Measurements from ENCODE around the gene NCCRP1.
A peak's percentile ranks its signal among the peaks of the same experiment; 100 is the strongest.

Gene NCCRP1

DNA sequence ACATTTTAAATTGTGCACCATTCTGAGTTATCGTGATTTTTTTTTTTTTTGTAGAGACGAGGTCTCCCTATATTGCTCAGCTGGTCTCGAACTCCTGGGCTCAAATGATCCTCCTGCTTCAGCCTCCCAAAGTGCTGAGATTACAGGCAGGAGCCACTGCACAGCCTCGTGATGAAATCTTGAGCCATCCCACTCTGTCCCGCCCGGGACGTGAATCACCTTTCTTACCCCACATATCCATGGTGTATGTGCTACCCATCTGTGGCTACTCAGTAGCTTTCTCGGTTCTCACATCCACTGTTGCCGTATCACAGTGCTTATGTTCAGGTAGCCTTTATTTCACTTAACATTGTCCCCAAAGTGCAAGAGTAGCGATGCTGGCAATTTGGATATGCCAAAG, 44.7 kb upstream of the NCCRP1 start:
- no peak for DNase-seq
- no peaks in the 10 kb centered on the region for H3K9me3 ChIP-seq (ENCODE audit: severe bottlenecking)
- H3K27ac ChIP-seq = no peak overlapping the region
- H3K4me3 ChIP-seq (ENCODE audit: low read depth, low read length) = no peak overlapping the region
- H3K27me3 ChIP-seq (ENCODE audit: insufficient read depth, low read depth, severe bottlenecking) = no peaks in the 10 kb centered on the region
- H3K36me3 ChIP-seq = peaks cover 9% of the 10 kb centered on the region
- TF ChIP-seq, protein P1, sequence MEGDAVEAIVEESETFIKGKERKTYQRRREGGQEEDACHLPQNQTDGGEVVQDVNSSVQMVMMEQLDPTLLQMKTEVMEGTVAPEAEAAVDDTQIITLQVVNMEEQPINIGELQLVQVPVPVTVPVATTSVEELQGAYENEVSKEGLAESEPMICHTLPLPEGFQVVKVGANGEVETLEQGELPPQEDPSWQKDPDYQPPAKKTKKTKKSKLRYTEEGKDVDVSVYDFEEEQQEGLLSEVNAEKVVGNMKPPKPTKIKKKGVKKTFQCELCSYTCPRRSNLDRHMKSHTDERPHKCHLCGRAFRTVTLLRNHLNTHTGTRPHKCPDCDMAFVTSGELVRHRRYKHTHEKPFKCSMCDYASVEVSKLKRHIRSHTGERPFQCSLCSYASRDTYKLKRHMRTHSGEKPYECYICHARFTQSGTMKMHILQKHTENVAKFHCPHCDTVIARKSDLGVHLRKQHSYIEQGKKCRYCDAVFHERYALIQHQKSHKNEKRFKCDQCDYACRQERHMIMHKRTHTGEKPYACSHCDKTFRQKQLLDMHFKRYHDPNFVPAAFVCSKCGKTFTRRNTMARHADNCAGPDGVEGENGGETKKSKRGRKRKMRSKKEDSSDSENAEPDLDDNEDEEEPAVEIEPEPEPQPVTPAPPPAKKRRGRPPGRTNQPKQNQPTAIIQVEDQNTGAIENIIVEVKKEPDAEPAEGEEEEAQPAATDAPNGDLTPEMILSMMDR (IDR thresholded peaks at IDR 0.05; ENCODE audit: low read depth, low read length) = no peak

DNA sequence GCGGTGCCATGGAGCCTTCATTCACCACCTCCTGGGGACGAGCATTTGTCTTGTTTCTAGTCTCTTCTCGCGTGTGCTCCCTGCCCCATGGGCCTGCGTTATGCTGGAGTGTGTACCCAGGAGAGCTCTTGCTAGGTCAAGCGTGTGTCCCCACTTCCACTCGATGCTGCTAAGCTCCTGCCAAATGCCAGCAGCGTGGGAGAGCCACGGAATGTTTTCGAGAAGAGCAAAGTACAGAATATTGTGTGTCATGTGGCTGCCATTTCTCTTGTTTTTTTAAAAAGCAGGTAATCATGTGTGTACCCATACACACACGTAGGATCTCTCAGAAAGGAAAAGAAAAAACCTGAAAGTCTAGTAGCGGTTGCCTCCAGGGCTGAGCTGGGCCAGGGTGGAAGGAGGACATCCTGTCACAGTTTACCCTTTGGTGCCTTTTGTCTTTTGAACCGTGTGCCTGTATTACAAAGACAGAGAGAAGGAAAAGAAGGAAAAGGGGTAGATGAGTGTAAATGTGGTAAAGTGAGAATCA, 42.6 kb upstream of the NCCRP1 start:
- TF ChIP-seq, protein P1 (IDR thresholded peaks at IDR 0.05; ENCODE audit: low read depth, low read length) = no peak

DNA sequence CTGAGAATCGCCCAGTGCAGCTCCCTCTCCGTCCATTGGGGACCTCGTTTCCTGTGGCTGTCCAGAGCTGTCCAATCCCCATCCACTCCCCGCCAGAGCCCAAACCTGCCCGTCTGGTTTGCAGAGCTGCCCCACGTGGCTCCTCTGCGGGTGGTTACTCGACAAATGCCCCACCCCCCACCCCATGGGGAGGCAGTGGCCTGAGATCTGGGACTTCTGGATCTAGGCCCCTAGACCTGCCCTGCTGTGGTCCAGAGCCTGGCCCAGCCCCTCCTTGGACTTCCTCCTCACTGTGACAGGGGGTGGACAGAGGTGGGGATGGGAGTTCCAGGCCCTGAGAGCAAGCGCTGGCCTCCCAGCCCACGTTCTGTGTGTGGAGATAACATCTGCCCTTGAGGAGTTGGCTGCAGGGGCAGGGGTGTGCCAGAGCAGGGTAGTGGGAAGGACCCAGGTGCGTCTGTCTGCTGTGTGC, 42.1 kb upstream of the NCCRP1 start:
- Histone ChIP-seq H3K9me3 (ENCODE audit: severe bottlenecking) (no peaks in the 10 kb centered on the region), H3K27me3 (ENCODE audit: insufficient read depth, low read depth, severe bottlenecking) (no peaks in the 10 kb centered on the region), H3K27ac (no peak overlapping the region), H3K4me3 (ENCODE audit: low read depth, low read length) (no peak overlapping the region), H3K36me3 (peaks cover 9% of the 10 kb centered on the region)
- TF ChIP-seq, protein P1 (IDR thresholded peaks at IDR 0.05; ENCODE audit: low read depth, low read length) = no peak
- DNase-seq = peak; percentile 34

More for the DNA sequence above, 42.6 kb upstream of the NCCRP1 start:
- Histone ChIP-seq H3K27ac (no peak overlapping the region), H3K27me3 (ENCODE audit: insufficient read depth, low read depth, severe bottlenecking) (no peaks in the 10 kb centered on the region), H3K4me3 (ENCODE audit: low read depth, low read length) (no peak overlapping the region), H3K36me3 (peaks cover 9% of the 10 kb centered on the region), H3K9me3 (ENCODE audit: severe bottlenecking) (no peaks in the 10 kb centered on the region)
- DNase-seq = no peak

DNA sequence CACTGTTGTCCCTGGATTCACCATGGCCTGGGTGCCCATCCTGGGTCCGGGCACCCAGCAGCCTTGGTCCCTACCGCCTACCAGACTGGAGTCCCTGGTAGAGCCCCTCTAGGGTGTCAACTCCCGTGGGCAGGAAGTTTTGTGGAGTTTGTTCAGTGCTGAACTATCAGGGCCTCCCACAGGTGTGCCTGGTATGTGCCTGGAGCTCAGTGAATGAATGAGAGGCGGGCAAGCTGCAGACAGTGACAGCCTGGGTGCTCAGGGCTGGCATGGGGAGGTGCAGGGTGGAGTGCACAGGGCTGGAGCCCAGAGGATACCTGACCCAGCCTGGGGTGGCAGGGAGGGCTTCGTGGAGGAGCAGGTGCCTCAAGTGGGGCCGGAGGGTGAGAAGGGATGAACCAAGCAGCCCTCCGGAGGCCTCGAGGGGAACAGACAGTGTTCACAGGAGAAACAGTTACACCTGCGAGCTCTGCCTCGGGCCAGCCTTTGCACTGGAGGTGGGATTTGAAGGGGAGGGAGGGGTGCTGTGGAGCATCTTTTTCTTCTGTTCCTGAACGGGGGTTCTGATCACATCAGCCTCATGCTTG, 41.6 kb upstream of the NCCRP1 start:
- TF ChIP-seq, protein P1 (IDR thresholded peaks at IDR 0.05; ENCODE audit: low read depth, low read length) = no peak
- Histone ChIP-seq H3K9me3 (ENCODE audit: severe bottlenecking) (no peaks in the 10 kb centered on the region), H3K36me3 (peaks cover 11% of the 10 kb centered on the region), H3K27me3 (ENCODE audit: insufficient read depth, low read depth, severe bottlenecking) (no peaks in the 10 kb centered on the region), H3K4me3 (ENCODE audit: low read depth, low read length) (no peak overlapping the region), H3K27ac (no peak overlapping the region)
- no peak for DNase-seq

DNA sequence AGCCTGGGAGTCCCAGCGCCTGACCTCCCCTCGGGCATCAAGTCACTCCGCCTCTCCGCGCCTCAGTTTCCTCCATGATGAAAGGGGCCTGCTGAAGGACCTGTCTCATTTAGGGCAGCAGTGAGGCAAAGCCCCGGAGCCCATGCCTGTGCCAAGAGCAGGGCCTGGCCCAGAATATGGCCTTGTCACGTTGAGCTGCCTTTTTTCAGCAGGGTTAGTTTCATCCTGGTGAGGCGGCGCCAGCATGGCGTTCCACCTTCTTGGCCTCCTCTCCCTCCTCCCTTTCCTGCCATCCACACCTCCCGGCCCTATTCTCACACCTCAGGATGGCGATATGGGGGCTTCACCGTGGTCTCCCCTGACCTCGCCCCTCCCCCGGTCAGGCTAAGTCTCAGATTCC, 41.0 kb upstream of the NCCRP1 start:
- TF ChIP-seq, protein P1 (IDR thresholded peaks at IDR 0.05; ENCODE audit: low read depth, low read length) = no peak
- Histone ChIP-seq H3K36me3 (peaks cover 12% of the 10 kb centered on the region), H3K27ac (no peak overlapping the region), H3K4me3 (ENCODE audit: low read depth, low read length) (no peak overlapping the region), H3K27me3 (ENCODE audit: insufficient read depth, low read depth, severe bottlenecking) (no peaks in the 10 kb centered on the region), H3K9me3 (ENCODE audit: severe bottlenecking) (no peaks in the 10 kb centered on the region)
- no peak for DNase-seq
